Measurements from ENCODE around the gene ADRM1.
A peak's percentile ranks its signal among the peaks of the same experiment; 100 is the strongest.

The ADRM1 gene

GRCh38 chr20:62345681-62346370 is 43.0 kb downstream of the ADRM1 start:
- no peak for DNase-seq

- no peak for DNase-seq
Measured at GRCh38 chr20:62346398-62347150, 43.8 kb downstream of the ADRM1 start.

- no peak for DNase-seq
Measured at GRCh38 chr20:62347151-62347404, 44.3 kb downstream of the ADRM1 start.

- DNase-seq = no peak
Measured at GRCh38 chr20:62347445-62347844, 44.6 kb downstream of the ADRM1 start.

- DNase-seq = no peak
Measured at GRCh38 chr20:62348604-62349003, 45.8 kb downstream of the ADRM1 start.

GRCh38 chr20:62349556-62350097 is 46.8 kb downstream of the ADRM1 start:
- no peak for DNase-seq

GRCh38 chr20:62350098-62350628 is 47.4 kb downstream of the ADRM1 start:
- DNase-seq = no peak

GRCh38 chr20:62350629-62351422 is 48.0 kb downstream of the ADRM1 start:
- DNase-seq = no peak

GRCh38 chr20:62351469-62352401 is 48.9 kb downstream of the ADRM1 start:
- DNase-seq = no peak

- DNase-seq = peak; percentile 95
Measured at GRCh38 chr20:62352402-62353288, 49.8 kb downstream of the ADRM1 start.

- DNase-seq = no peak
Measured at GRCh38 chr20:62353289-62354030, 50.7 kb downstream of the ADRM1 start.

- DNase-seq = no peak
Measured at GRCh38 chr20:62354031-62354808, 51.4 kb downstream of the ADRM1 start.

- no peak for DNase-seq
Measured at GRCh38 chr20:62354811-62355341, 52.1 kb downstream of the ADRM1 start.

- peak; percentile 65 for DNase-seq
Measured at GRCh38 chr20:62355516-62355877, 52.7 kb downstream of the ADRM1 start.

GRCh38 chr20:62355878-62356588 is 53.2 kb downstream of the ADRM1 start:
- DNase-seq = no peak

- DNase-seq = no peak
Measured at GRCh38 chr20:62356589-62357186, 53.9 kb downstream of the ADRM1 start.

GRCh38 chr20:62357187-62357667 is 54.4 kb downstream of the ADRM1 start:
- no peak for DNase-seq

- DNase-seq = no peak
Measured at GRCh38 chr20:62357681-62358080, 54.9 kb downstream of the ADRM1 start.
